ENCODE data around the gene ANKRD30A. TPM values are rescaled to one million over a fixed set of nuclear protein-coding genes. Genes with fewer than 3 reads are reported as not detected.
"Not testable (repeated sequence)": the region's sequence is repeated elsewhere in the genome, so short reads cannot be mapped to it uniquely, and the experiment has no call there.

ANKRD30A gene
- total RNA-seq, 5 donors from 2014 or later (not counting 1 experiment from before 2014, with no cell fraction given) = not detected

DNA sequence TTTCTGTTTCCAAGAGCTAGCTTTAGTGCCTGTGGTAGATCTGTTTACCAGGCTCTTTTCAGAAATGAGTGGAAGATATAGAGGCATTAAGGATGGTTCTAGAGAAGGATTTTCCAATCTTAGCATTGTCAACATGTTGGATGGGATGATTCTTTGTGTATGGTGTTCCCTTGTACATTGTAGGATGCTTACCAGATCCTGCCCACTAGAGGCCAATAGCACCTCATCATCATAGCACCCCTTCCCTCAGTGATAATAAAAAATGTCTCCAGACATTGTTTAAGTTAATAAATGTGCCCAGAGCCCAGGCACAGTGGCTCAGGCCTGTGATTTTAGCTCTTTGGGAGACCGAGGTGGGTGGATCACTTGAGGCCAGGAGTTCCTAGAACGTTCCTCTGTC is 121.2 kb downstream of the ANKRD30A start:
- Histone ChIP-seq H3K4me1 (ENCODE audit: control insufficient read depth in 1 of 2, extremely low read depth in 1 of 2, insufficient read depth in 2 of 2, low read length in 2 of 2) (no peaks in the 10 kb centered on the region), H3K9me3 (peaks cover 4% of the 10 kb centered on the region), H3K4me3 (ENCODE audit: control insufficient read depth in 1 of 2, extremely low read depth in 1 of 2, low read length in 1 of 2) (no peak overlapping the region), H3K27ac (ENCODE audit: low read length) (no peak overlapping the region), H3K36me3 (ENCODE audit: control insufficient read depth in 2 of 2, extremely low read depth in 1 of 2, insufficient read depth in 1 of 2, low read length in 1 of 2) (no peaks in the 10 kb centered on the region), H3K27me3 (replicated peaks in 1 of 2; ENCODE audit: control insufficient read depth in 2 of 2, extremely low read depth in 1 of 2, insufficient read depth in 2 of 2, low read length in 1 of 2) (no peaks in the 10 kb centered on the region)
- no peaks in the 10 kb centered on the region for H3K4me1 Mint-ChIP-seq
- ATAC-seq (replicated peaks in 1 of 4) (no peak), DNase-seq (no peak)
- no CpG with 5 or more reads among the region's 2 CpGs for WGBS (ENCODE audit: insufficient coverage)
- ChIA-PET POLR2A (no interaction called here), CTCF (interaction anchor here in 1 of 2 donors (0.6 kb wide), 1 partner anchor 322 kb away, joined by 4 read pairs; no protein-coding TSS in a partner anchor)
- no peak overlapping the region for H3K27ac Mint-ChIP-seq
- H3K36me3 Mint-ChIP-seq = no peaks in the 10 kb centered on the region
- H3K27me3 Mint-ChIP-seq = no peaks in the 10 kb centered on the region
- peaks cover 22 to 32% (median 30%) of the 10 kb centered on the region in 3 donors for H3K9me3 Mint-ChIP-seq
- H3K4me3 Mint-ChIP-seq = no peak overlapping the region

DNA sequence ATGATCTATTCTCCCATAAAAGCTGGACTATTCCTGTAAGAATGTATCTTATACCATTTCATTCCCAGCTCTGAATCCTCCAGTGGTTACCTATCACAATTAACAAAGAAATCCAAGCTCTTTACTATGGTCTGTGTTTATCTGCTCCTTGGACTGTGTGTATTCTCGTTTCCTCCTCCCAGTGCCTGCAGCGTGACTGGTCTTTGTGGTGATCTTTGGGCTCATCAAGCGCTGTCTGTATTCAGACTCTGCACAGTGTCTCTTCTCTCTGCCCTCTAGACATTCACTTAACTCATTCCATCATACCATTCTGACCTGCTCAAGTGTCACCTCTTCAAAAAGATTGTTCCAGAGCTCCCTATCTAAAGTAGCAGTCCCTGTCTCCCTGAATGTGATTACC is 130.4 kb downstream of the ANKRD30A start:
- H3K27me3 Mint-ChIP-seq; H3K27ac ChIP-seq (ENCODE audit: low read length); H3K4me3 Mint-ChIP-seq; H3K4me1 Mint-ChIP-seq; H3K27ac Mint-ChIP-seq; CTCF ChIA-PET; H3K4me1 ChIP-seq (ENCODE audit: control insufficient read depth in 1 of 2, extremely low read depth in 1 of 2, insufficient read depth in 2 of 2, low read length in 2 of 2); H3K36me3 Mint-ChIP-seq; DNase-seq; H3K4me3 ChIP-seq (ENCODE audit: control insufficient read depth in 1 of 2, extremely low read depth in 1 of 2, low read length in 1 of 2); H3K36me3 ChIP-seq (ENCODE audit: control insufficient read depth in 2 of 2, extremely low read depth in 1 of 2, insufficient read depth in 1 of 2, low read length in 1 of 2); H3K27me3 ChIP-seq (replicated peaks in 1 of 2; ENCODE audit: control insufficient read depth in 2 of 2, extremely low read depth in 1 of 2, insufficient read depth in 2 of 2, low read length in 1 of 2); ATAC-seq (replicated peaks in 1 of 4); H3K9me3 ChIP-seq; POLR2A ChIA-PET: not testable (repeated sequence)
- H3K9me3 Mint-ChIP-seq = peaks cover 5 to 27% (median 10%) of the 10 kb centered on the region in 3 donors
- 54% methylated on average over 3 of the region's 3 CpGs for WGBS (ENCODE audit: insufficient coverage)

DNA sequence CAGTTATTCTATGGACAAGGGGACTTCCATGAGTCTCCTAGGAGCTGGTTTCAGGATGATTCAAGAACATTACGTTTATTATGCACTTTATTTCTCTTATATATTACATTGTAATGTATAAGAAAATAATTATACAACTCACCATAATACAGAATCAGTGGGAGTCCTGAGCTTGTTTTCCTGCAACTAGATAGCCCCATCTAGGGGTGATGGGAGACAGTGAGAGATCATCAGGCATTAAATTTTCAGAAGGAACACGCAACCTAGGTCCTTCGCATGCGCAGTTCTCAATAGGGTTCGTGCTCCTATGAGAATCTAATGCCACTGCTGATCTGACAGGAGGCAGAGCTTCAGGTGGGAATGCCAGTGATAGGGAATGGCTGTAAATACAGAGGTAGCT is 137.9 kb downstream of the ANKRD30A start:
- Histone ChIP-seq H3K27ac (ENCODE audit: low read length) (no peak overlapping the region), H3K36me3 (ENCODE audit: control insufficient read depth in 2 of 2, extremely low read depth in 1 of 2, insufficient read depth in 1 of 2, low read length in 1 of 2) (no peaks in the 10 kb centered on the region), H3K27me3 (replicated peaks in 1 of 2; ENCODE audit: control insufficient read depth in 2 of 2, extremely low read depth in 1 of 2, insufficient read depth in 2 of 2, low read length in 1 of 2) (no peaks in the 10 kb centered on the region), H3K9me3 (no peaks in the 10 kb centered on the region), H3K4me1 (ENCODE audit: control insufficient read depth in 1 of 2, extremely low read depth in 1 of 2, insufficient read depth in 2 of 2, low read length in 2 of 2) (no peaks in the 10 kb centered on the region), H3K4me3 (ENCODE audit: control insufficient read depth in 1 of 2, extremely low read depth in 1 of 2, low read length in 1 of 2) (no peak overlapping the region)
- DNase-seq = no peak
- Mint-ChIP-seq H3K36me3 (no peaks in the 10 kb centered on the region), H3K4me1 (no peaks in the 10 kb centered on the region), H3K27ac (no peak overlapping the region), H3K27me3 (no peaks in the 10 kb centered on the region), H3K9me3 (peaks cover 11 to 13% (median 12%) of the 10 kb centered on the region in 3 donors), H3K4me3 (no peak overlapping the region)
- POLR2A ChIA-PET = no interaction called here
- ATAC-seq (replicated peaks in 1 of 4) = no peak
- 81% methylated on average over 4 of the region's 5 CpGs for WGBS (ENCODE audit: insufficient coverage)
- CTCF ChIA-PET = no interaction called here

DNA sequence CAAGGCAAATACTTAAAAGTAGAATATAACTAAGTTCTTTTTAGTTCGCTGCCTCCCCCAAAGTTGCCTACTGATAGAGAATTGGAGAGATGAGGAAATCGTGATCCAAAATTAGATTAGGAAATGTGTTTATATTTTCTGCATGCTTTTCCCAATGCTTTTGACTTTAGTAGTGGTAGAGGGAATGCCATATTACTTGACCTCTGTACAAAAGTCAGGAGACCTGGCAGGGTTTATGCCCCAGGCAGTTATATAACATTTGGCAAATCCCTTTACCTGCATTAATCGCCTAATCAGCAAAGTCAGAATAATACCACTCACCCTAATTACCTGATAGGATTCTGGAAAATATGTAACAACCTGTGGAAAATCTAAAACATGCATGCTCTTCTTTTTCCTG is 142.9 kb downstream of the ANKRD30A start:
- no peaks in the 10 kb centered on the region for H3K36me3 Mint-ChIP-seq
- no peaks in the 10 kb centered on the region for H3K27me3 Mint-ChIP-seq
- peaks cover 0 to 16% (median 15%) of the 10 kb centered on the region in 3 donors for H3K9me3 Mint-ChIP-seq
- POLR2A ChIA-PET = no interaction called here
- 100% methylated on average over 1 of the region's 3 CpGs for WGBS (ENCODE audit: insufficient coverage)
- no peak overlapping the region for H3K27ac ChIP-seq (ENCODE audit: low read length)
- no peak overlapping the region for H3K27ac Mint-ChIP-seq
- H3K9me3 ChIP-seq = no peaks in the 10 kb centered on the region
- DNase-seq (no peak), ATAC-seq (replicated peaks in 1 of 4) (no peak)
- no peaks in the 10 kb centered on the region for H3K36me3 ChIP-seq (ENCODE audit: control insufficient read depth in 2 of 2, extremely low read depth in 1 of 2, insufficient read depth in 1 of 2, low read length in 1 of 2)
- no peak overlapping the region for H3K4me3 Mint-ChIP-seq
- H3K27me3 ChIP-seq (replicated peaks in 1 of 2; ENCODE audit: control insufficient read depth in 2 of 2, extremely low read depth in 1 of 2, insufficient read depth in 2 of 2, low read length in 1 of 2) = no peaks in the 10 kb centered on the region
- no peaks in the 10 kb centered on the region for H3K4me1 ChIP-seq (ENCODE audit: control insufficient read depth in 1 of 2, extremely low read depth in 1 of 2, insufficient read depth in 2 of 2, low read length in 2 of 2)
- no peak overlapping the region for H3K4me3 ChIP-seq (ENCODE audit: control insufficient read depth in 1 of 2, extremely low read depth in 1 of 2, low read length in 1 of 2)
- no peaks in the 10 kb centered on the region for H3K4me1 Mint-ChIP-seq
- CTCF ChIA-PET = no interaction called here

DNA sequence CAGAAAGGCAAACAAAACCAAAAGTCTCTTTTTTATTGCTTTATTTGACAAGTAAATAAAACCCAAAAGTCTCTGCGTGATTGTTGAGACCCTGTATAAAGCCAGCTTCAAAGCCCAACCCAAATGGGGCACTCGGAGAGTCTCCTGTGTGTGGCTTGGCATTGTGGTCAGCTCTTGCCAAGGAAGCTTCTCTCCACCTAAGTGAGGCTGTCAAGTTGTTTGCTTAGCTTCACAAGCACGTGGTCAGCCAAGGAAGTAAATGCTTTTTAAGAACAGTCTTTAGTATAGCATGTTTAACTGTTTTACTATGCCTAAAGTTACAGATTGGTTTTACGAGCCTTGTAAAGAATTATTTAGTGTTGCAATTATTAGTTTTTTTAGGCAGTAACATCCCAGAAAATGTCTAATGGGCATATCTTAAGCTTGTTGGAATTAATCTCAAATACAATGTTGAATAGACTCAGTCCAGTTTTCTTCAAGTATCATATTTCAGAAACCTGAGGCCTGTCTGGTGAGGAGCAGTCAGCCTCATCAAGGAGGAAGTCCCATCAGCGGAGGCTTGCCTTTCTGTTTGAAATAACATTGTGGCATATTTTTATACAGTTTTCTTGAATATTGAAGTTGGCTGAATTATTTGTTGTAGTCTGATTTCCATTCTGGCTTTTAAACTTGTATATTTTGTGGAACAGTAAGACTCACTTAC is 144.3 kb downstream of the ANKRD30A start:
- H3K27ac ChIP-seq (ENCODE audit: low read length) = no peak overlapping the region
- no peak overlapping the region for H3K4me3 ChIP-seq (ENCODE audit: control insufficient read depth in 1 of 2, extremely low read depth in 1 of 2, low read length in 1 of 2)
- ChIA-PET CTCF (no interaction called here), POLR2A (no interaction called here)
- H3K27me3 Mint-ChIP-seq = no peaks in the 10 kb centered on the region
- H3K27me3 ChIP-seq (replicated peaks in 1 of 2; ENCODE audit: control insufficient read depth in 2 of 2, extremely low read depth in 1 of 2, insufficient read depth in 2 of 2, low read length in 1 of 2) = no peaks in the 10 kb centered on the region
- no peaks in the 10 kb centered on the region for H3K4me1 ChIP-seq (ENCODE audit: control insufficient read depth in 1 of 2, extremely low read depth in 1 of 2, insufficient read depth in 2 of 2, low read length in 2 of 2)
- H3K4me1 Mint-ChIP-seq = no peaks in the 10 kb centered on the region
- DNase-seq (no peak), ATAC-seq (replicated peaks in 1 of 4) (no peak)
- no peak overlapping the region for H3K4me3 Mint-ChIP-seq
- H3K9me3 ChIP-seq = no peaks in the 10 kb centered on the region
- no peaks in the 10 kb centered on the region for H3K36me3 ChIP-seq (ENCODE audit: control insufficient read depth in 2 of 2, extremely low read depth in 1 of 2, insufficient read depth in 1 of 2, low read length in 1 of 2)
- H3K36me3 Mint-ChIP-seq = no peaks in the 10 kb centered on the region
- H3K9me3 Mint-ChIP-seq = peaks cover 3 to 16% (median 12%) of the 10 kb centered on the region in 3 donors
- no peak overlapping the region for H3K27ac Mint-ChIP-seq
- 92% methylated on average over 2 of the region's 5 CpGs for WGBS (ENCODE audit: insufficient coverage)

DNA sequence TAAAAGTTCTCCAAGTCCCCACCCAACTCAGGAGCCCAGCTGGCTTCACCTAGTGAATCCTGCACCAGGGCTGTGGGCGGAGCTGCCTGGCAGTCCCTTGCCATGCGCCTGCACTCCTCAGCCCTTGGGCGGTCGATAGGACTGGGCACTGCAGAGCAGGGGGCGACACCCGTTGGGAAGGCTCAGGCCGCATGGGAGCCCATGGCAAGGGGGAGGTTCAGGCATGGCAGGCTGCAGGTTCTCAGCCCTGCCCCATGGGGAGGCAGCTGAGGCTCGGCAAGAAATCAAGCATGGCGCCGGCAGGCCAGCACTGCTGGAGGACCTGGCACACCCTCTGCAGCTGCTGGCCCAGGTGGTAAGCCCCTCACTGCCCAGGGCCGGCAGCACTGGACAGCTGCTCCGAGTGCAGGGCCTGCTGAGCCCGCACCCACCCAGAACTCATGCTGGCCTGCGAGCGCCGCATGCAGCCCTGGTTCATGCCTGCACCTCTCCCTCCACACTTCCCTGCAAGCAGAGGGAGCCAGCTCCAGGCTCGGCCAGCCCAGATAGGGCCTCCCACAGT is 149.9 kb downstream of the ANKRD30A start:
- Histone ChIP-seq H3K9me3 (no peaks in the 10 kb centered on the region), H3K4me3 (ENCODE audit: control insufficient read depth in 1 of 2, extremely low read depth in 1 of 2, low read length in 1 of 2) (no peak overlapping the region), H3K36me3 (ENCODE audit: control insufficient read depth in 2 of 2, extremely low read depth in 1 of 2, insufficient read depth in 1 of 2, low read length in 1 of 2) (no peaks in the 10 kb centered on the region), H3K27ac (ENCODE audit: low read length) (no peak overlapping the region), H3K4me1 (ENCODE audit: control insufficient read depth in 1 of 2, extremely low read depth in 1 of 2, insufficient read depth in 2 of 2, low read length in 2 of 2) (no peaks in the 10 kb centered on the region), H3K27me3 (replicated peaks in 1 of 2; ENCODE audit: control insufficient read depth in 2 of 2, extremely low read depth in 1 of 2, insufficient read depth in 2 of 2, low read length in 1 of 2) (no peaks in the 10 kb centered on the region)
- WGBS (ENCODE audit: insufficient coverage) = 92% methylated on average over 16 of the region's 17 CpGs
- Mint-ChIP-seq H3K27ac (no peak overlapping the region), H3K4me1 (no peaks in the 10 kb centered on the region), H3K27me3 (no peaks in the 10 kb centered on the region), H3K4me3 (no peak overlapping the region), H3K36me3 (no peaks in the 10 kb centered on the region), H3K9me3 (peaks cover 14 to 31% (median 16%) of the 10 kb centered on the region in 3 donors)
- ATAC-seq (replicated peaks in 1 of 4) (no peak), DNase-seq (no peak)
- CTCF ChIA-PET = no interaction called here
- POLR2A ChIA-PET = no interaction called here
